GM19043 (cell line): ENCODE results near the gene FAHD2A.
"Not testable (repeated sequence)": the region's sequence is repeated elsewhere in the genome, so short reads cannot be mapped to it uniquely, and the experiment has no call there.

Experiments
- ATAC-seq: cut with Tn5 transposase; IDR thresholded peaks from one replicate; pipeline ENCODE4 v1.9.1; 2021; ENCODE audit warnings: low read depth; ENCODE audit not compliant: unreplicated experiment

The FAHD2A gene

GRCh38 chr2:95375532-95376150, 26.9 kb upstream of the FAHD2A start:
- ATAC-seq = no peak

GRCh38 chr2:95376311-95377215, 25.9 kb upstream of the FAHD2A start:
- ATAC-seq = no peak

DNA sequence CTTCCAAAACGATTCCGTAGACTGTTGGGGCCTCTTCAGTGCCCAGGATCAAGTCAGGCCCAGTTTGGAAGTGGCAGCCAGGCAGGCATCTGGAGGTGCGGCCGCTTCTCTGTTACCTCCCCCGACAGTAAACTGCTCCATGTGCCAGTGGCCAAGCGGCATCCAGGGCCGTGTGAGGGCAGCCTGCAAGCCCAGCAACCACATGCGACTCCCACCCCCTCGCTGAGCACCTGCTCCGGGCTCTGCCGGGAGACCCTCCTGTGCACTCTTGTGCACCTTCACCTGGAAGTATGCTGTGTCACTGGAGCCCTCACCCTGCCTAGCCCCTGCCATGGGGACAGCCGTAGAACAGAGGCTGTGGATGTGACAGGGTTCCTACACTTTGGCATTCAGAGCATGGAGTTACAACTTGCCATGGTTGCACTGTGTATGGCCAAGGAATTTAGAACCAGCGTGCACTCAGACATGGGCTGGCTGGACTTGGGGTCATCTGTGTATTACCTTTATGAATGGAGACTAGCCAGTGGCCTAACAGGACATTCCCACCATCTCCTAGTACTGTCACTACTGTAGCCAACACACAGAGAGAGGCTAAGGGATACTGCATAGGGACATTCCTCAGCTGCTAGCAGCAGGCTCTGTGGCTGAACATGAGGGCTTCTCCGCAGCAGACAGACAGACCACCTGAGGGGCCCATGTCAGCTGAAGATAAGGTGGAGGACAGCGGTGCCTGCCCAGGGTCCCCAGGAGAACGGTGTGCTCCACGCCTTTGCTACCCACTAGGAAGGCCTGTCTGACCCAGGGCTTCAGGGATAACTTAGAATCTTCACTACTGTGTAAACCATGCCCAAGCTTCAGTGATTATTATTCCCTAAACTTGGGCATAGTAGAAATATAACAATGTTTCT, 25.0 kb upstream of the FAHD2A start:
- no peak for ATAC-seq

- not testable (repeated sequence) for ATAC-seq
Measured at GRCh38 chr2:95378281-95378680, 24.2 kb upstream of the FAHD2A start.

GRCh38 chr2:95379371-95379831, 23.1 kb upstream of the FAHD2A start:
- ATAC-seq = no peak

DNA sequence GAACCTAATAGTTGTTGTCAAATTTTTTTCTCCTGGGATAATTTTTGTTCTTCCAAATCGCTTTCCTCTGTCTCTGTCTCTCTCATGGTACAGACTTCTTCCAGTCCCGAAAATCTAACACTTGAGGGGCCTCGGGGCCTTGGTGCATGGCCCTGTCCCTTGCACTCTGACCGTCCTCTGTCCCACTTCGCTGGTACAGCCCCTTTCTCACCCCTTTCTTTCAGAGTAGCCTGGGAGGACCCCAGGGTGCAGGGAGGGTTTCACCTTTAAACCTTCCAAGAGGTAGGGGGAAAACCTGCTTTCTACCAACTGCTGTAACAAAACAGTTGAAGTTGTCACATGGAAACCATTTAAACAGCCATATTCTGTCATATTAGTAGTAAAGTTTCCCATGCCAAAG, 22.2 kb upstream of the FAHD2A start:
- no peak for ATAC-seq

DNA sequence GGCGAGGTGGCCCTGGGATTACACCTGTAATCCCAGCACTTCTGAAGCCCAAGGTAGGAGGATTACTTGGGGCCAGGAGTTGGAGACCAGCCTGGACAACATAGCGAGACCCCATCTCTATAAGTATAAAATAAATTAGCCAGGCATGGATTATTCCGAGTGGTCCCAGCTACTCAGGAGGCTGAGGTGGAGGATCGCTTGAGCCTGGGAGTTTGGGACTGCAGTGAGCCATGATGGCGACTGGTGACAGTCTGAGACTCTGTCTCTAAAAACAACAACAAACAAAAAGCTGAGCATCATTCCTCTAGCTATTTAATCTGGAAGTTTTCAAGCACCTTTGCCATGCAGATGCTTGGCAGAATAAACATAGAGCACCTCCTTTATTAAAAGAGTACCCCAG, 21.8 kb upstream of the FAHD2A start:
- no peak for ATAC-seq

GRCh38 chr2:95381212-95382191, 21.0 kb upstream of the FAHD2A start:
- ATAC-seq = no peak

- no peak for ATAC-seq
Measured at GRCh38 chr2:95382192-95382591, 20.3 kb upstream of the FAHD2A start.

DNA sequence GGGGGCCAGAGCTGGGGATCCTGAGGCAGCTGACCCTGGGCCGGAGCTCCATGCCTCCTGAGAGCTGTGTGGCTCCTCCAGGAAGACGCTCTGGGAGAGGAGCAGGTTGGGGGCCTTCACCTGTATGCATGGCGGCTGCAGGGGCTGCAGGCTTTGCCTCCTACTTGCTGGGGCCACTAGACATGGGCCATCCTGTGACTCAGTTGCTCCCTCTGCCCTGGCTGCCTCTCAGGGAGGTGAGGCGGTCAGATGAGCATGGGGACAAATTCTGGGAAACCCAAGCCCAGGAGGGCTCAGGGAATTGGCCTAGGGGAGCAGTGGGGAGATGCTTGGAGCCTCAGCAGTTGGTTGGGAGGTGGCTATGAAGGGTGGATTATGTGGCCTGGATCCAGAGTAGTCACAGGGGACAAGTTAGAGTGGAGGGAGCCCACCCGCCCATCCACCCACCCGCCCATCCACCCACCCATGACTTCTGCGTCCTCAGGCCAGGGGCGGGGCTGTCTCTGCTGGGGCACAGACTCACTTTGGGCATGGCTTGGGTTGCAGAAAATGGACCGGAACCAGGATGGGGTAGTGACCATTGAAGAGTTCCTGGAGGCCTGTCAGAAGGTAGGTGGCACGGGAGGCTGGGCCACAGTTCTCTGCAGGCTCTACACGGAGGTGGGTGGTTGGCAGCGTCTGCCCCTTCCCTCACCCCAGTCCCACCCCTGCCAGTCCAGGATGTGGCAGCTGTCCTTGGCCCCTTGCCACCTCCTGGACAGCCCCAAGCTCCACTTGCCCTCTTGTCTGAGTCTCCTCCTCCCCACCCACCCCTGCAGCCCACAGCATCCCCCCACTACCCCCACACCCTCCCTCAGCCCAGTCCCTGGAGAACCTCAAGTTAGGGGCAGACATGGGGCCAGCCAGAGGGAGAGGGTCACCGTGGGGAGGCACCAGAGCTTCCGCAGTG, 19.5 kb upstream of the FAHD2A start:
- ATAC-seq = no peak

DNA sequence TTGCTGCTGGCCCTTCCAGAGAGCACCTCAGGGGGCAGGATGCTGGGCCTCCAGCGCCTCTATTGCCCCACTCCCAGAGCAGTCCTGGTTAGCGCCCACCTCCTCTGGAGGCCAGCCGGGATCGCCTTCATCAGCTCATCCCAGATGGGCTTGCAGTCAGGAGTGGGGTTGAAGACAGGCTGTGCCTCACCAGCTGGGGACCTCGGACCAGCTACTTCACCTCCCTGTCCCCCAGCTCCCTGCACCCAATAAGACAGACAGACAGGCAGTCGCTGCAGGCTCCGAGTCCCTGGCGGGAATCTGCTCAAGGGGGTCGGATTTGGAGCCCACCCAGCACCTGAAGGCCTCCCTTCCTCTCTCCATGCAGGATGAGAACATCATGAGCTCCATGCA, 18.9 kb upstream of the FAHD2A start:
- ATAC-seq = no peak

GRCh38 chr2:95384854-95385569, 17.5 kb upstream of the FAHD2A start:
- no peak for ATAC-seq

DNA sequence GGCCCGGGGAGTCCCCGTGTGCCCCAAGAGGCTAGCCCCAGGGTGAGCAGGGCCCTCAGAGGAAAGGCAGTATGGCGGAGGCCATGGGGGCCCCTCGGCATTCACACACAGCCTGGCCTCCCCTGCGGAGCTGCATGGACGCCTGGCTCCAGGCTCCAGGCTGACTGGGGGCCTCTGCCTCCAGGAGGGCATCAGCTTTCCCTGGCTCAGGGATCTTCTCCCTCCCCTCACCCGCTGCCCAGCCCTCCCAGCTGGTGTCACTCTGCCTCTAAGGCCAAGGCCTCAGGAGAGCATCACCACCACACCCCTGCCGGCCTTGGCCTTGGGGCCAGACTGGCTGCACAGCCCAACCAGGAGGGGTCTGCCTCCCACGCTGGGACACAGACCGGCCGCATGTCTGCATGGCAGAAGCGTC, 16.9 kb upstream of the FAHD2A start:
- no peak for ATAC-seq

- no peak for ATAC-seq
Measured at GRCh38 chr2:95386031-95386430, 16.5 kb upstream of the FAHD2A start.

- ATAC-seq = no peak
Measured at GRCh38 chr2:95387358-95387757, 15.2 kb upstream of the FAHD2A start.

GRCh38 chr2:95388091-95388692, 14.3 kb upstream of the FAHD2A start:
- no peak for ATAC-seq

DNA sequence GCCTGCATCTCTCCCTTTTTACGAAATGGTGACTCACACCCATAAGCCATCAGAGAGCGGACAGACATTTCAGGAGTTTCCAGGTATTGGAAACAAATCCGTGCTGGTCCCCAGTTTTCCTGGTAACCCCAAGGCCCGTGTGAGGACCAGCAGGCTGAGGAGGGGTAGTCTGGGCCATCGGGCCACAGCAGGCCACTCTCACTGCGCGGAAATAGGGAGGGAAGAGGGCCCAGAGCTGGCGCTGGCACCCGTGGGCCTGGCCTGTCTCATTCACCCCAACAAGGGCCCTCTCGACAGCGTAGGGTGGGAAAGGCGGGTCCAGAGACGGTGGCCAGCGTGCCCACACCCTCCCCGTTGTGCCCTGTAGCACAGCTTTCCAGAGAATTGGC, 13.7 kb upstream of the FAHD2A start:
- no peak for ATAC-seq
